ENCODE measurements around the gene RUVBL1. TPM values are rescaled to one million over a fixed set of nuclear protein-coding genes. Genes with fewer than 3 reads are reported as not detected.

RUVBL1 gene
- total and polyA plus RNA-seq, 8 donors, result 3.5 to 26.4 (median 13.4) TPM; not detected in 1

GRCh38 chr3:128153156-128154041 is 29.8 kb upstream of the RUVBL1 start, which contains the start of gene EEFSEC:
TSS of gene EEFSEC (plus strand) at chr3:128153481. CDS start at chr3:128153508, 27 bp downstream.
- no peaks in the 10 kb centered on the region for H3K27me3 ChIP-seq
- DNase-seq, result peak; percentile 85 to 92
- H3K36me3 ChIP-seq, result peaks cover 0 to 18% (median 13%) of the 10 kb centered on the region in 4 donors
- H3K9me3 ChIP-seq, result no peaks in the 10 kb centered on the region
- H3K4me3 ChIP-seq, result peak within 1 kb of the TSS; percentile 83 to 99 (median 95)
- H3K27ac ChIP-seq, result peak within 1 kb of the TSS; percentile 88 to 96 (median 91)
- intact Hi-C loops (cut with DNase I; ENCODE audit: low total_unique reads), result no loop called here
- WGBS, 5 donors, result 0 to 1% (median 0%) methylated on average over 17 to 96 of the region's 96 CpGs
- peaks cover 6 to 18% (median 12%) of the 10 kb centered on the region in 4 donors for H3K4me1 ChIP-seq
- TF ChIP-seq CTCF (IDR thresholded peaks at IDR 0.05) (peak in 1 of 7 experiments; percentile 17), POLR2A (IDR thresholded peaks at IDR 0.05) (no peak), EP300 (IDR thresholded peaks at IDR 0.05) (no peak), POLR2AphosphoS5 (IDR thresholded peaks at IDR 0.05) (peak; percentile 48 to 77 (median 55))

- H3K27me3 ChIP-seq, result no peaks in the 10 kb centered on the region
- peaks cover 6 to 18% (median 12%) of the 10 kb centered on the region in 4 donors for H3K4me1 ChIP-seq
- 58 to 69% (median 65%) methylated on average over 13 to 16 of the region's 29 CpGs for WGBS, 5 donors
- H3K27ac ChIP-seq, result peak overlapping the region; percentile 88 to 96 (median 91)
- DNase-seq, result no peak
- H3K9me3 ChIP-seq, result no peaks in the 10 kb centered on the region
- H3K36me3 ChIP-seq, result peaks cover 0 to 11% (median 7%) of the 10 kb centered on the region in 4 donors
- H3K4me3 ChIP-seq, result peak overlapping the region; percentile 83 to 99 (median 95)
- intact Hi-C loops (cut with DNase I; ENCODE audit: low total_unique reads), result no loop called here
- TF ChIP-seq POLR2AphosphoS5 (IDR thresholded peaks at IDR 0.05) (no peak), POLR2A (IDR thresholded peaks at IDR 0.05) (no peak), EP300 (IDR thresholded peaks at IDR 0.05) (no peak), CTCF (IDR thresholded peaks at IDR 0.05) (no peak)
Measured at GRCh38 chr3:128152419-128153155, 29.0 kb upstream of the RUVBL1 start.

- H3K27me3 ChIP-seq, result no peaks in the 10 kb centered on the region
- 79 to 90% (median 83%) methylated on average over 5 of the region's 5 CpGs for WGBS, 5 donors
- intact Hi-C loops (cut with DNase I; ENCODE audit: low total_unique reads), result no loop called here
- peaks cover 6 to 18% (median 12%) of the 10 kb centered on the region in 4 donors for H3K4me1 ChIP-seq
- H3K27ac ChIP-seq, result peak overlapping the region in 1 of 5 donors; percentile 37
- DNase-seq, result no peak
- no peaks in the 10 kb centered on the region for H3K9me3 ChIP-seq
- no peak for TF ChIP-seq CTCF (IDR thresholded peaks at IDR 0.05)
- no peak for TF ChIP-seq POLR2A (IDR thresholded peaks at IDR 0.05)
- TF ChIP-seq EP300 (IDR thresholded peaks at IDR 0.05), result no peak
- TF ChIP-seq POLR2AphosphoS5 (IDR thresholded peaks at IDR 0.05), result no peak
- H3K4me3 ChIP-seq, result no peak overlapping the region
- peaks cover 0 to 4% (median under 1%) of the 10 kb centered on the region in 4 donors for H3K36me3 ChIP-seq
Measured at GRCh38 chr3:128151758-128152274, 28.2 kb upstream of the RUVBL1 start.

DNA sequence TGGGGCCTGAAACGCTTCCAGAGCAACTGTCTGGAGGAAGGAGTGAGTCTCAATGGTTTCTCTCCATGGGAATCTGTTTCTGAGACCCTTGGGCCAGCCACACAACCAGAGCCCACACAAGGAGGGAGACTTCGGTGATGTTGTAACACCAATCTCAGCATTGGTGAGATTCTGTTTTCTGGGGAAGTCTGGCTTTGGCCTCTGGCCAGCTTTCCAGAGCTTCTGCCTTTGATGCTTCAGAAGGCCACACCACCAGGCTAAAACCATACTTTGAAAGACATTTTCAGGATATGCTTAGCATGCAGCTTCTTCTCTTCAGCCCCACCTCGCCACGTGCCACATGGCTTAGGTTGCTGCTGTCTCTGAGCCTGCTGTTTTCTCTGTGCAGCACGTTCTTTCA is 26.0 kb upstream of the RUVBL1 start:
- DNase-seq, result no peak
- H3K4me1 ChIP-seq, result peaks cover 6 to 9% (median 6%) of the 10 kb centered on the region in 4 donors
- TF ChIP-seq CTCF (IDR thresholded peaks at IDR 0.05), result no peak
- TF ChIP-seq POLR2A (IDR thresholded peaks at IDR 0.05), result no peak
- TF ChIP-seq POLR2AphosphoS5 (IDR thresholded peaks at IDR 0.05), result no peak
- no peak for TF ChIP-seq EP300 (IDR thresholded peaks at IDR 0.05)
- H3K4me3 ChIP-seq, result no peak overlapping the region
- no peaks in the 10 kb centered on the region for H3K9me3 ChIP-seq
- H3K27me3 ChIP-seq, result no peaks in the 10 kb centered on the region
- 76 to 87% (median 82%) methylated on average over 5 of the region's 5 CpGs for WGBS, 5 donors
- no peak overlapping the region for H3K27ac ChIP-seq
- intact Hi-C loops (cut with DNase I; ENCODE audit: low total_unique reads), result no loop called here
- H3K36me3 ChIP-seq, result no peaks in the 10 kb centered on the region

All from stomach (tissue), 9 donors.